GM23338 (cell line): ENCODE results near the gene SEMA7A.

ENCODE experiments used
- EZH2 ChIP-seq: fragments of 200-600 bp; sonication (generic); IDR thresholded peaks from one replicate; pipeline ENCODE4 v1.8.0; 2017; ENCODE audit warnings: antibody characterized with exemption, mild to moderate bottlenecking, low read depth; ENCODE audit not compliant: unreplicated experiment
- TF ChIP-seq, protein P1 (sequence below), 2 experiments: fragments of 200-600 bp in 1 of 2; sonication (generic) in 1 of 2; conservative IDR thresholded peaks; 2 replicates each; pipeline versions ENCODE4 v1.5.1 to v1.6.1; 2016 to 2017; ENCODE audit warnings: antibody characterized with exemption in 2 of 2, low read depth in 2 of 2, mild to moderate bottlenecking in 2 of 2, moderate library complexity in 1 of 2

GRCh38 chr15:74381190-74381453 lies 52.6 kb downstream of the SEMA7A start:
- no peak for TF ChIP-seq EZH2
- TF ChIP-seq, protein P1, sequence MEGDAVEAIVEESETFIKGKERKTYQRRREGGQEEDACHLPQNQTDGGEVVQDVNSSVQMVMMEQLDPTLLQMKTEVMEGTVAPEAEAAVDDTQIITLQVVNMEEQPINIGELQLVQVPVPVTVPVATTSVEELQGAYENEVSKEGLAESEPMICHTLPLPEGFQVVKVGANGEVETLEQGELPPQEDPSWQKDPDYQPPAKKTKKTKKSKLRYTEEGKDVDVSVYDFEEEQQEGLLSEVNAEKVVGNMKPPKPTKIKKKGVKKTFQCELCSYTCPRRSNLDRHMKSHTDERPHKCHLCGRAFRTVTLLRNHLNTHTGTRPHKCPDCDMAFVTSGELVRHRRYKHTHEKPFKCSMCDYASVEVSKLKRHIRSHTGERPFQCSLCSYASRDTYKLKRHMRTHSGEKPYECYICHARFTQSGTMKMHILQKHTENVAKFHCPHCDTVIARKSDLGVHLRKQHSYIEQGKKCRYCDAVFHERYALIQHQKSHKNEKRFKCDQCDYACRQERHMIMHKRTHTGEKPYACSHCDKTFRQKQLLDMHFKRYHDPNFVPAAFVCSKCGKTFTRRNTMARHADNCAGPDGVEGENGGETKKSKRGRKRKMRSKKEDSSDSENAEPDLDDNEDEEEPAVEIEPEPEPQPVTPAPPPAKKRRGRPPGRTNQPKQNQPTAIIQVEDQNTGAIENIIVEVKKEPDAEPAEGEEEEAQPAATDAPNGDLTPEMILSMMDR (conservative IDR thresholded peaks at IDR 0.05; ENCODE audit: low read depth in 2 of 2), result no peak
